ENCODE measurements around the gene CPEB3.

GRCh38 chr10:92274071-92274470 lies 16.8 kb downstream of the CPEB3 start:
- TF ChIP-seq POLR2A (IDR thresholded peaks at IDR 0.05) = no peak
- no peak for TF ChIP-seq POLR2AphosphoS5 (IDR thresholded peaks at IDR 0.05)
- TF ChIP-seq CTCF (IDR thresholded peaks at IDR 0.05) = no peak

Data from prostate gland (tissue), 2 donors.